H54 (cell line): Measurements from ENCODE around the gene STC2.

Experiments used
- DNase-seq: peaks from one replicate; pipeline ENCODE4 v3.0.0; 2011; ENCODE audit warnings: low spot score, mixed read lengths; ENCODE audit not compliant: insufficient read length
- FAIRE-seq: peaks from 3 replicates; lab custom pipeline; 2011; peaks lifted over from hg19 to GRCh38; lab: Jason Lieb, UNC
- POLR2A ChIP-seq: IDR thresholded peaks from 2 replicates; pipeline ENCODE4 v1.6.1; 2011; ENCODE audit warnings: low read depth, mild to moderate bottlenecking, low read length

Gene STC2

DNA sequence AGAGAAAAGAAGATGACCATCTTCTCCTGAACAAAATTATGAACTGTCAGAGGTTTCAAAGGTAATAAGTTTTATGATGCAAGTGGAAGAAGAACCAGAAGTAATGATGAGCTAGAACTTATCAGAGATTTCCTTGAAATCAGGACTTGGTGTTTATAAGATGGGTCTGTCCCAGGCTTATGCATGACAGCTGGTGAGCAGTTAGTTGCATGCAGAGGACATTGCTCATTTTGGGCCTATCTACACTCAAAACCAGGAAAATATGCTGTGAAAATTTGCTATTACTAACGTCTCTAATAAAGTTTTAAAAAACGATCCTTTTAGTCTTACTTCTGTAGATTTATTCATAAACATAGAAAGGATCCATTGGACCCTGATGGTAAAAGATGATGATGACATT, 6.6 kb upstream of the STC2 start:
- DNase-seq: no peak
- TF ChIP-seq POLR2A: no peak
- no peak for FAIRE-seq

DNA sequence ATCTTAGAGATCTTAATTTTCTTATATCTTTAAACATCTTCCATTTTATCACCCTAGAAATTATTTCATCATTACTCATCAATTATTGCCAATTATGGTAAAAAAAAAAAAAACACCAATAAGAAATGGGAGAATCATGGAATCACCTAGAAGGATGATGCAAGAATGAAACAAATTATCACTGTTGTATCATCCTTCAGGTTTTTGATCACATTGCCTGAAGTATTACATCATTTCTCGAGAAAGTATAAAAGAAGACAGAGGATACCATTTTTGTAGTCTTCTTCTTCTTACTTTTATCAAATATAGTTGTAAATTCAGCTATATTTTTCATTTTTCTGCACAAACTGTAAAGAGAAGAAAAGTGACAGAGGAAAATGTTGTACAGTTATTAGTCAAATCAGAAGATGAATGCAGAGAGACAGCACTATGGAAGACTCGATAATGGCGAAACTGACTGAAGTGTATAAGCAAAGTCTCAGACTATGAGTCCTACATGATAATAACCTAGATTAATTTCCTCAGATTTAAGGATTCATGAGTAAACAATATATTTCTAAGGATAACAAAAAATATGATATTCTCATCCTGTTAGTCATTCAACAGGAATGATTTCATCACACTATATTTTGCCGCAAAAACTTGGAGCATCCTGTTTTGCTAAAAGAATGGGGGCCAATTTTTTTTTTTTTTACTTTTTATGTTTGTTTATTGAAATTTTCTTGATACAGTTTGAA, 5.9 kb upstream of the STC2 start:
- no peak for TF ChIP-seq POLR2A
- FAIRE-seq (no peak), DNase-seq (peak; percentile 50)

DNA sequence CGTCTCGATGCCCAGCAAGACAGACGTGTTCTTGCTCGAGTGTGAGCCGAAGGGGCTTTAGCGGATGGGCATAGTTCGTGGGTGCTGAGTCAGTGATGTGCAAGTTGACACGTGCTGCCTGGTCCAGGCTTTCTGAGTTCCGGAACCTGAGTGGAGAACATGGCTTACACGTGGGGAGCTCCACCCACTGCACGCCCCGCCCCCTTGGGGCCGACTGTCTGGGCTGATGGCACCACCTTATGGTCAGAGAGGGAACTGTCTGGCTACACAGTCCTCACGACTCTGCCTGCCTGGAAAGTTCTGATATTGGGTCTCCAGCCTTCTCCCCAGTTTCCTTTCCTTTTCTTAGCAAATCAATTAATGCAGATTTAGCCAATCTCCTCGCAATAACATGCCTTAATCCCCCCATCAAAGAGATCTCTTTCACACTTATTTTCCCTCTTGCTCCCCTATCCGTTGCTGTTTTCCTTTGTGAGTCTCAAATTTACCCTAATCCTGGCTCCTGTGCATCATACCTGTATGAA, 3.8 kb upstream of the STC2 start:
- no peak for TF ChIP-seq POLR2A
- FAIRE-seq (peak; percentile 73), DNase-seq (peak; percentile 91)

DNA sequence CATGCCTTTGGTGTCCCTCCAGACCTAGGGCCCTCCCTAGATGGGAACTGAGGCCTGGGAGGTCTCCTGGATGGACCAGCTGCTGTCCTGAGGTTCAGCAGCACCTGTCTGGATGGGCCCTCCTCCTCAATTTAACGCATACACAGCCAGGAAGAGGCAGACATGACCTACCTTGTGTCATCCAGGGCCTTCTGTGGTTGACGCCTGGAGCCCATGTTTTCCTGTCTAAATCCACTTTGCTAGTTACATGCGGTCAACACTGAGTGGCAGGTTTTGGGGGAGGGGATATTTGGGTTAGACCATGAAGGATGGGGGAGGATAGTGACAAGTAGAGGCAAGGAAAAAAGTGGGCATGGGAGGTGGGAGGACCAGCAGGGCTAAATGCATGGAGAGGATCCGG, 3.1 kb upstream of the STC2 start:
- no peak for TF ChIP-seq POLR2A

DNA sequence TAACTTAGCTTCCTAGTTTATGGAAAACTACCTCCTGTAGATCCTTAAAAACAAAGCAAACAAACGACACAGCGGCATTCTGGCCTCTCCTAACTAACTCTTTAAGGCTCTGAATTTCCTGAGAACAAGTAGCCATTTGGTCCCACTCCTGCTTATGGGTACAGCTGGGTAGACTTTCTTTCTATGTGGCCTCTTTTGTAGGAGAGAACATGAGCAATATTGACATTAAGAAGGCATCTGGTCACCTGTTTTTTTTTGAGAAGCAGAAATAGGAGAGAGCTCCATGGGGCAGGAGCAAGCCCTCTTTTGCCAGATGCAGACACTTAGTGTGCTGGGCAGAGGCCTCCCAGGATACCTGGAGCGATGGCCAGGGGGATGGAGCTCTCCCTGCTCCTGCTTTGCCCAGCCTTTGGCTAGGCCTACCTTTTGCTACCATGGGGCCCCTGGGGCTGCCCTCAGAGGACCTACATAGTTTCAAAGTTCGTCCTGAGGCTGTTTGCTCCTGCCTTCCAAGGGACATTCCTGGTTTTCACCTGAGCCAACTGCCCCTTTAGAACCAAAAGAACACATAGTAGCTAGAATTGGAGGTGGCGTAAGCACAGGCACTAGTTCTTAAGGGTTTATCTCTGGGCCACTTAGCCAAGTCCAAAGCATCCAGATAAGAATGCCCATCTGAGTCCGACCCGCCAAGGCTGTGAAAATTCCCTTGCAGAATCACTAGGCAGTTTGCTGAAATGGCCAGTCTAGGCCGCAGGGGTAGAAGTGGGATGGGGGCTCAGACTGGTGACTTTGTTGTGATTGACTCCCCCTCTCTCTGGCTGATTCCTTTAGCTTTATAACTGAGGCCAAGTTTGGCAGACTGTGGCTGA, 2.4 kb upstream of the STC2 start:
- TF ChIP-seq POLR2A: no peak
- FAIRE-seq: no peak

More for the DNA sequence above, 3.1 kb upstream of the STC2 start:
- no peak for DNase-seq
- FAIRE-seq: no peak

DNA sequence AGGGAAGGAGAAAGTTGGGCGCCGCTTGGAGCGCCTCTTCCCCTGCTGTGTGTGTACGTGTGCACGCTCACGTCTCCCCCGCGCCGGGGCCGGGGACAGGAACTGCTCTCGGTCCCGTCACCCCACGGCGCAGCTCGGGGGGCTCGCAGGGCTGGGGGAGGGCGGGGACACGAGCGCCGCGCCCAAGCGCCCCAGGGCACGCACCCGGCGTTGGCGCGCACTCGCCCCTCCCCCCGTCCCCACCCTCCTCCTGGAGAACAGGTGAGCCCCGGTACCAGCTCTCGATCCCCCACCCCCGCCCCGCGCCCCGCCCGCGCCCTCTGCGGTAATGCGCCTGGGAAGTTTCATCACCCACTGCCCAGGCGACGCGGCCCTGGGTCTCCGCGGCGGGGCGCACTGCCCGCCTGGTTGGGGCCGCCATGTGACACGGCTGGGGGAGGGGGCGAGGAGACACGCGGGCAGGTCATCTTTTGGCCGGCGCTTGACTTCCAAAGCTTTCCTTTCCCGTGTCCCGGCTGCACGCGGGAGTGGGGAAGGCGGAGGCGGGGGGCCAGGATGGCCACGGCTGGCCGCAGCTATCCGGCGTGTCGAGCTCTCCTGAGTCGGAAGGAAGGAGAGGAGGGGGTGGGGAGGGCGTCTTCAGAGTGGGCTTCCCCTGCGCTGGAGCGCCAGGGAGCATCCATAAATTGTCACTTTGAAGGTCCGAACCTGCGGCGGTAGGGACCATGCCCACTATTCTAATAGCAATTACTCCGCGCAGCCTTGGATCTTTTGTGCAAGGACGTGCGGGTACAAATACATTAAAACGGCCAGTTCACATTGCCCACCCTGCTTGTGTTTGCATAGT, 1.5 kb upstream of the STC2 start:
- no peak for FAIRE-seq

More for the DNA sequence above, 2.4 kb upstream of the STC2 start:
- no peak for DNase-seq

DNA sequence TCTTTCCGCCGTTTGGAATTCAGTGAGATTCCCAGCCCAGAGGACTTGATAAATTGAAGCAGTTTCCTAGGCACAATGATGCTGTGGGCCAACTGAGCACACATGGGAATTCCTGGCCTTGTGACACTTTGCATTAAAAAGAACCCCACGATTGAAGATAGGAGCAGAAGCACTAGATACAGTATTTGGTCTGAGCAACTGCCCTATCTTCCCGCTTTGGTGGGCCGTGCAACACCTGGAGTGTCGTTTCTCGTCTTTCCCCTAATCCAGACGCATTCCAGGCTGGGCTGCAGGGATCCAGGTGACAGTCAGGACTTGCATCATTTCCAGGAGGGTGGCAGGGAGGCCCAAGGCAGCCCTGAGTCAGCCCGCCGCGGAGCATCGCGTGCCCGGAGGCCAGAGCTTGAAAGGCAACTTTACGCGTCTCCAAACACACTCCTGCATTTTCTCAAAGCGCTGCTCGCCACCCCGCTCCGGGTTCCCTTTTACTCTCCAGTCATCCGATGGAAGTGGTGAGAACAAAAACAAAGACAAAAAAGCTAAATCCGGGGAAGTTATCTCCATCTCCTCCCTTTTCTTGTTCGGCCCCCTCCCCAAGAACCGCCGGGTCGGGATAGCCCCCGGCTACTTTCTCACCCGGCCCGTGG, 753 bp upstream of the STC2 start:
- no peak for FAIRE-seq

More for the DNA sequence above, 1.5 kb upstream of the STC2 start:
- TF ChIP-seq POLR2A: no peak
- no peak for DNase-seq

DNA sequence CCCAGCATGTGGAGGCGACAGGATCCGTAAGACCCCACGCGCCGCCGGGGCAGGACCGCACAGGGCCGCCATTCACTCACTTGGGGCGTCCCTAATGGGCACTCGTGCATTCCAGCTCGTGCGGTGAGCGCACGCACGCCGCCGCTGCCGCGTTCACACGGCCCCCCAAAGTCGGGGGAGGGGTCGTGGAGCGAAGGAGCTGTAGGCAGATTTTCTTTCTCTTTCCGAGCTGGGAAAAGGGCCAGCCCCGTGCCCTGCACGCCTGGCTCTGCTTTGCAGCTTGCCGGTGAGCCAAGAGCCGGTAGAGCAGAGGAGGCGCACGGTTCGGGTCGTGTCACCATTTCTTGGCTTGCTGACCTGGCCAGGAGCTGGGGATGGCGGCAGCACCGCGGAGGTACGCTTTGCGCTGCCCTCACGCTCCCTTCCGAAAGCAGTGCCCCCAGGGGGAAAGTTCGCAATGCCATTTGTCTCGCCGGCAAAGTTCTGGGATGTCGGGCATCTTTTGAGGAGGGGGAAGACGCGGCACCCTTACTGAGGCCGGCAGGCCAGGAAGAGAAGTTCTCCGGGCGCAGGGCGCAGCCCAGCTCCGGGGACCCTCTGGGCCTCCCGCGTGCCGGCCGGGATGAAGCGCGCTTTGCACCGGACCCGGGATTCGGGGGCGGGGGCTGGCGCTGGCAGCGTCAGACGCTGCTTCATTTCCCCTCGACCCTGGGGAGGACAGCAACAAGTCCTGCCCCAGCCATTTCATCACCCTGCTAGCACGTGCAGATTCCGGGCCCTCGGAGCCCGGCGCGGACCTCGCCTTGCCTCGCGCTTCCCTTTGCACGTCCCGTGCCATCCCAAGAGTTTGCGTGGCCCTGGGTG, 898 bp downstream of the STC2 start:
- TF ChIP-seq POLR2A: no peak
- FAIRE-seq: no peak
- DNase-seq: no peak

More for the DNA sequence above, 753 bp upstream of the STC2 start:
- peak; percentile 61 for DNase-seq
- TF ChIP-seq POLR2A: no peak

DNA sequence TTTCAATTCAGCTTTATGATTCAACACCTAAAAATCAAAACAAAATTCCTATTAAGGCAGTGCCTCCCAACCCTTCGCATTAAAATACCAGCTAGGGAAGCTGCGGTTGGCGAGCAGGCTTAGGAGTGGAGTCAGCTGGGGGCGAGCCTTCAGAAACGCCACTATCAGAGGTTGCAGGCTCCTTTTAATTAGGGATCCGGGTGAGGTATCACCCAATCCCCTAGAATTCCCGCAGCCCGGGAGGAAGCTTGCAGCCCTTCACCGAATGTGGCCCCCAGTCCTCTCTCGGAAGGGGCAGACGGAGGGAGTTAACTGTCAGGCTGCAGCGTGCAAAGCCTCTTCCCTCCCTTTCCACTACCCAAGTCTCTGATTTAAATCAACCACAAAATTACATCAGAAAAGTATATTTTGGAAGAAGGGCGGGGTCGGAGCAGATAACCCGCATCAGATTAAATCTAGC, 1.7 kb downstream of the STC2 start:
- DNase-seq: peak; percentile 95
- TF ChIP-seq POLR2A: peak; percentile 49; the same call in 1 of the 2 replicates
- FAIRE-seq: no peak

DNA sequence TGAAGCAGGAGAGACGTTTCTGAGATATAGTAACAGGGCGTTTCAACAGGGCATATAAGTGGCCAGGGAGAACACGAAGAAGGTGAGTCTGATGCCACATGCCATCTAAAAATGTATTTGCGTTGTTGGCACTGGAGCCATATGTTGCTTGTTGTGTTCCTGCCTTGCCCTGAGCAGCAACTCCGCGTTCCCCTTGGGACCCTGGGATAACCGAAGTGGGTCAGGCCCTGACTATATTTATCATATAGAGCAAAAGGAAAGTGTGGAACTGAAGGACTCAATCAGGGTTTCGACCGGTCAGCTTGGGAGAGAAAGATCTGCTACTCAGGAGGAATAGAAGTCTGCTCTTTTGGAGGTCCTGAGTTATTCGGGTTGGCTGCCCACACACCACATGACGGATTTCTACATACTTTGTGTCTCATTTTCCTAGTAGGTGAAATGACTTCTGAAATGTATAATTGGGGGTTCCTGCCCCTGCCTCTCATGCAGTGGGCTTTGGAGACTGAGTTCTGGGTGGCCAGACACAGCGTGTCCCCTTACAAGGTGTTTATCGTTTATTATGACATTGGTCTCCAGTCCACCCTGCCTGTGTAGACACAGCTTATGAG, 3.0 kb downstream of the STC2 start:
- no peak for TF ChIP-seq POLR2A
- DNase-seq: no peak
- FAIRE-seq: no peak

DNA sequence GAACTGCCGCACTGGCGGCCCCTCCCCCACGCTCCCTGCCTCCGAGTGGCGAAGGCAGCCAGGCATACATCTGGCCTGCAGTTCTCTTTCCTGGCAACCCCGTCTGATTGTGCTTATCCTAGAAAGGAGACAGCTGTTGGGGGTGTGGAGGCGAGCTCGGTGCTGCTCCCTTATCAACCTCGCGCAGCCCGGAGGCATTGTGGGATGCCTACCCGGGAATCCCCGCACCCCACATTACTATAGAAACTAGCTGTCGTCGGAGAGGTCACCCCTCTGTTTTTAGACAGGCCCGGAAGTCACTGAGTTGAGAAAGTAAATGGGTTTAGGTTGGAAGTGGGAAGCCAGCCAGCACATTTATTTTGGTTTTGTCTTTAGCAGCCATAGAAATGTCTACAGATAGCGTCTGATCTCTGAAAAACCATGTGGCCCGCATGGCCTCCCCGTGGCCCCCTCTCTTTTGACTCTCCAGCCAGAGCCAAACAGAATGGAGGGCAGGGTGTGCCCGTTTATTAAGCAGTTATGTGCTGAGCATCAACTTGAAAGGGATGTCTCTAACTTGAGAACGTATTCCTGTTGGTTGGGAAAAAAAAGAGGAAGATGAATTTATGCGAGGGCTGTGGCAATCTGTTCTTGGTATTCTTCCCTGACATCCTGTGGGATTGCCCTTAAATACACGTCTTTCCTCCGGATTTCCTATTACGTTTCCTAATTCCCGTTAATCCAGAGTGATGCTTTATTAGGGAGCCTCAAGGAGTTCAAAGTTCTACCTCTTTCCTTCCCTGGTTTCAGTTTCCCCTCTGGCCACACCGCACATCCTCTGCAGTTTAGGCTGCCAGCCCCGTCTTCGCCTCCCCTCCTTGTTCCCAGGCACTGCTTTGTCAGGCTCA, 3.9 kb downstream of the STC2 start:
- DNase-seq (no peak), FAIRE-seq (no peak)
- TF ChIP-seq POLR2A: no peak
